ENCODE results near the gene GLO1. TPM values are rescaled to one million over a fixed set of nuclear protein-coding genes. Genes with fewer than 3 reads are reported as not detected.

The GLO1 gene
- total and polyA plus RNA-seq, 9 of the 15 experiments (the other 6 are each of a cell fraction or from before 2014, with no cell fraction given): 155 to 331 (median 203) TPM

DNA sequence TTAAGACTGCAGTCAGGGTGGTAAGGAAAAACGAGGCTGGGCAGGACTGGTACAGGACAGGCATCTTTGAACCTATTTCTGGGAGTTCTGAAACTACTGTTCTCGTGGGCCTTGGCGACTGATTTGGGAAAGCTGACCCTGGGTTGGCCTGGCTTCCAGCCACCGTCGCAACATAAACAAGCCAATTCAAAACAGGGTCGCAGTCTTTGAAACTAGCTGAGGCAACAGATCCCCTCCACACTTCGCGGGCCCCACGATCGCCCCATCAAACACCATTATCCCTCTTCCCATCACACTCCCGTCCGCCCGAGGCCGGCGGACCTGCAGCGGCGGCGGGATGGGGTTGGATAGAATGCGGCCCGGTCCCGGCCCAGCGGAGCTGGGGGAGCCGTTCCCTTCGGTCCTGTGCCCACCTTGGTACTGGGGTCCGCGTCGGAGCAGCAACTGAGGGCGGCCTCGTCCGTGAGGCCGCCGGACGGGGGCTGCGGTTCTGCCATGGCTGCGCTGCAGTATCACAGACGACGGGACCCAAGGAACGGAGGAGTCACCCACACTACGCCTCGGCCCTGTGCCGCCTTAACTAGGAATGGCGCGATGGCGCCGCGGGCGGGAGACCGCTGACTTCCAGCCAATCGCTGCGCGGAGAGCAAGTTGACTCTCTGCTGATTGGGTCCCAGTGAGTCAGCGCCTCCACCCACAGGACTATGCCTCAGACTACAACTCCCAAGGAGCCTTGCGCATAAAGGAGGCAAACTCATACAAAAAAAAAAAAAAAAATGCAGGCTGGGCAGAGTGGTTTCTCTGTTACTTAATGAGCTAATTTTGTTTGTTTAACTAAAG is at the start of gene GLO1 (continued):
- TF ChIP-seq, protein P1, sequence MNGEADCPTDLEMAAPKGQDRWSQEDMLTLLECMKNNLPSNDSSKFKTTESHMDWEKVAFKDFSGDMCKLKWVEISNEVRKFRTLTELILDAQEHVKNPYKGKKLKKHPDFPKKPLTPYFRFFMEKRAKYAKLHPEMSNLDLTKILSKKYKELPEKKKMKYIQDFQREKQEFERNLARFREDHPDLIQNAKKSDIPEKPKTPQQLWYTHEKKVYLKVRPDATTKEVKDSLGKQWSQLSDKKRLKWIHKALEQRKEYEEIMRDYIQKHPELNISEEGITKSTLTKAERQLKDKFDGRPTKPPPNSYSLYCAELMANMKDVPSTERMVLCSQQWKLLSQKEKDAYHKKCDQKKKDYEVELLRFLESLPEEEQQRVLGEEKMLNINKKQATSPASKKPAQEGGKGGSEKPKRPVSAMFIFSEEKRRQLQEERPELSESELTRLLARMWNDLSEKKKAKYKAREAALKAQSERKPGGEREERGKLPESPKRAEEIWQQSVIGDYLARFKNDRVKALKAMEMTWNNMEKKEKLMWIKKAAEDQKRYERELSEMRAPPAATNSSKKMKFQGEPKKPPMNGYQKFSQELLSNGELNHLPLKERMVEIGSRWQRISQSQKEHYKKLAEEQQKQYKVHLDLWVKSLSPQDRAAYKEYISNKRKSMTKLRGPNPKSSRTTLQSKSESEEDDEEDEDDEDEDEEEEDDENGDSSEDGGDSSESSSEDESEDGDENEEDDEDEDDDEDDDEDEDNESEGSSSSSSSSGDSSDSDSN (IDR thresholded peaks at IDR 0.05; ENCODE audit: borderline replicate concordance in 1 of 2, low read depth in 2 of 2, low read length in 2 of 2): no peak
- TF ChIP-seq IFI16 (CRISPR knock-in tag; IDR thresholded peaks at IDR 0.05) (no peak), ZNF507 (tag; conservative IDR thresholded peaks at IDR 0.05) (no peak), ZNF23 (CRISPR knock-in tag; IDR thresholded peaks at IDR 0.05) (no peak), WHSC1 (IDR thresholded peaks at IDR 0.05; ENCODE audit: low read length) (no peak), NRF1 (conservative IDR thresholded peaks at IDR 0.05 in 1 of 2, IDR thresholded peaks at IDR 0.05 in 1 of 2) (peak; percentile 88 to 90), CEBPG (CRISPR knock-in tag; IDR thresholded peaks at IDR 0.05) (no peak), CEBPG (tag; conservative IDR thresholded peaks at IDR 0.05 in 1 of 2, IDR thresholded peaks at IDR 0.05 in 1 of 2) (0 out of 4 replicates have a peak, but pooled peaks of 1 of the 2 experiments have one; percentile 5)
- TF ChIP-seq, protein P2, sequence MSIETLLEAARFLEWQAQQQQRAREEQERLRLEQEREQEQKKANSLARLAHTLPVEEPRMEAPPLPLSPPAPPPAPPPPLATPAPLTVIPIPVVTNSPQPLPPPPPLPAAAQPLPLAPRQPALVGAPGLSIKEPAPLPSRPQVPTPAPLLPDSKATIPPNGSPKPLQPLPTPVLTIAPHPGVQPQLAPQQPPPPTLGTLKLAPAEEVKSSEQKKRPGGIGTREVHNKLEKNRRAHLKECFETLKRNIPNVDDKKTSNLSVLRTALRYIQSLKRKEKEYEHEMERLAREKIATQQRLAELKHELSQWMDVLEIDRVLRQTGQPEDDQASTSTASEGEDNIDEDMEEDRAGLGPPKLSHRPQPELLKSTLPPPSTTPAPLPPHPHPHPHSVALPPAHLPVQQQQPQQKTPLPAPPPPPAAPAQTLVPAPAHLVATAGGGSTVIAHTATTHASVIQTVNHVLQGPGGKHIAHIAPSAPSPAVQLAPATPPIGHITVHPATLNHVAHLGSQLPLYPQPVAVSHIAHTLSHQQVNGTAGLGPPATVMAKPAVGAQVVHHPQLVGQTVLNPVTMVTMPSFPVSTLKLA (conservative IDR thresholded peaks at IDR 0.05): peak in 1 of 2 experiments; percentile 56; a peak in 1 of 4 replicates
- TF ChIP-seq, protein P3, sequence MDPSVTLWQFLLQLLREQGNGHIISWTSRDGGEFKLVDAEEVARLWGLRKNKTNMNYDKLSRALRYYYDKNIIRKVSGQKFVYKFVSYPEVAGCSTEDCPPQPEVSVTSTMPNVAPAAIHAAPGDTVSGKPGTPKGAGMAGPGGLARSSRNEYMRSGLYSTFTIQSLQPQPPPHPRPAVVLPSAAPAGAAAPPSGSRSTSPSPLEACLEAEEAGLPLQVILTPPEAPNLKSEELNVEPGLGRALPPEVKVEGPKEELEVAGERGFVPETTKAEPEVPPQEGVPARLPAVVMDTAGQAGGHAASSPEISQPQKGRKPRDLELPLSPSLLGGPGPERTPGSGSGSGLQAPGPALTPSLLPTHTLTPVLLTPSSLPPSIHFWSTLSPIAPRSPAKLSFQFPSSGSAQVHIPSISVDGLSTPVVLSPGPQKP (CRISPR knock-in tag; IDR thresholded peaks at IDR 0.05): no peak
- TF ChIP-seq, protein P4, sequence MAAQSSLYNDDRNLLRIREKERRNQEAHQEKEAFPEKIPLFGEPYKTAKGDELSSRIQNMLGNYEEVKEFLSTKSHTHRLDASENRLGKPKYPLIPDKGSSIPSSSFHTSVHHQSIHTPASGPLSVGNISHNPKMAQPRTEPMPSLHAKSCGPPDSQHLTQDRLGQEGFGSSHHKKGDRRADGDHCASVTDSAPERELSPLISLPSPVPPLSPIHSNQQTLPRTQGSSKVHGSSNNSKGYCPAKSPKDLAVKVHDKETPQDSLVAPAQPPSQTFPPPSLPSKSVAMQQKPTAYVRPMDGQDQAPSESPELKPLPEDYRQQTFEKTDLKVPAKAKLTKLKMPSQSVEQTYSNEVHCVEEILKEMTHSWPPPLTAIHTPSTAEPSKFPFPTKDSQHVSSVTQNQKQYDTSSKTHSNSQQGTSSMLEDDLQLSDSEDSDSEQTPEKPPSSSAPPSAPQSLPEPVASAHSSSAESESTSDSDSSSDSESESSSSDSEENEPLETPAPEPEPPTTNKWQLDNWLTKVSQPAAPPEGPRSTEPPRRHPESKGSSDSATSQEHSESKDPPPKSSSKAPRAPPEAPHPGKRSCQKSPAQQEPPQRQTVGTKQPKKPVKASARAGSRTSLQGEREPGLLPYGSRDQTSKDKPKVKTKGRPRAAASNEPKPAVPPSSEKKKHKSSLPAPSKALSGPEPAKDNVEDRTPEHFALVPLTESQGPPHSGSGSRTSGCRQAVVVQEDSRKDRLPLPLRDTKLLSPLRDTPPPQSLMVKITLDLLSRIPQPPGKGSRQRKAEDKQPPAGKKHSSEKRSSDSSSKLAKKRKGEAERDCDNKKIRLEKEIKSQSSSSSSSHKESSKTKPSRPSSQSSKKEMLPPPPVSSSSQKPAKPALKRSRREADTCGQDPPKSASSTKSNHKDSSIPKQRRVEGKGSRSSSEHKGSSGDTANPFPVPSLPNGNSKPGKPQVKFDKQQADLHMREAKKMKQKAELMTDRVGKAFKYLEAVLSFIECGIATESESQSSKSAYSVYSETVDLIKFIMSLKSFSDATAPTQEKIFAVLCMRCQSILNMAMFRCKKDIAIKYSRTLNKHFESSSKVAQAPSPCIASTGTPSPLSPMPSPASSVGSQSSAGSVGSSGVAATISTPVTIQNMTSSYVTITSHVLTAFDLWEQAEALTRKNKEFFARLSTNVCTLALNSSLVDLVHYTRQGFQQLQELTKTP (IDR thresholded peaks at IDR 0.05; ENCODE audit: low read depth in 1 of 2, partially characterized antibody in 2 of 2): peak in 1 of 2 experiments; percentile 82
- TF ChIP-seq, protein P5, sequence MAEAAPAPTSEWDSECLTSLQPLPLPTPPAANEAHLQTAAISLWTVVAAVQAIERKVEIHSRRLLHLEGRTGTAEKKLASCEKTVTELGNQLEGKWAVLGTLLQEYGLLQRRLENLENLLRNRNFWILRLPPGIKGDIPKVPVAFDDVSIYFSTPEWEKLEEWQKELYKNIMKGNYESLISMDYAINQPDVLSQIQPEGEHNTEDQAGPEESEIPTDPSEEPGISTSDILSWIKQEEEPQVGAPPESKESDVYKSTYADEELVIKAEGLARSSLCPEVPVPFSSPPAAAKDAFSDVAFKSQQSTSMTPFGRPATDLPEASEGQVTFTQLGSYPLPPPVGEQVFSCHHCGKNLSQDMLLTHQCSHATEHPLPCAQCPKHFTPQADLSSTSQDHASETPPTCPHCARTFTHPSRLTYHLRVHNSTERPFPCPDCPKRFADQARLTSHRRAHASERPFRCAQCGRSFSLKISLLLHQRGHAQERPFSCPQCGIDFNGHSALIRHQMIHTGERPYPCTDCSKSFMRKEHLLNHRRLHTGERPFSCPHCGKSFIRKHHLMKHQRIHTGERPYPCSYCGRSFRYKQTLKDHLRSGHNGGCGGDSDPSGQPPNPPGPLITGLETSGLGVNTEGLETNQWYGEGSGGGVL (CRISPR knock-in tag; IDR thresholded peaks at IDR 0.05): no peak
- TF ChIP-seq, protein P6, sequence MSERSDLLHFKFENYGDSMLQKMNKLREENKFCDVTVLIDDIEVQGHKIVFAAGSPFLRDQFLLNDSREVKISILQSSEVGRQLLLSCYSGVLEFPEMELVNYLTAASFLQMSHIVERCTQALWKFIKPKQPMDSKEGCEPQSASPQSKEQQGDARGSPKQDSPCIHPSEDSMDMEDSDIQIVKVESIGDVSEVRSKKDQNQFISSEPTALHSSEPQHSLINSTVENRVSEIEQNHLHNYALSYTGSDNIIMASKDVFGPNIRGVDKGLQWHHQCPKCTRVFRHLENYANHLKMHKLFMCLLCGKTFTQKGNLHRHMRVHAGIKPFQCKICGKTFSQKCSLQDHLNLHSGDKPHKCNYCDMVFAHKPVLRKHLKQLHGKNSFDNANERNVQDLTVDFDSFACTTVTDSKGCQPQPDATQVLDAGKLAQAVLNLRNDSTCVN (CRISPR knock-in tag; IDR thresholded peaks at IDR 0.05): no peak
